SK-MEL-5 (cell line): ENCODE results near the gene MYO16. TPM values are rescaled to one million over a fixed set of nuclear protein-coding genes. Genes with fewer than 3 reads are reported as not detected.

ENCODE experiments used
- DNase-seq: peaks from one replicate; pipeline ENCODE4 v3.0.0-alpha.2; 2016; ENCODE audit warnings: low read depth, low spot score
- in situ Hi-C: cut with HindIII; loops from 2 replicates; pipeline ENCODE4 v1.10.0; 2016; ENCODE audit warnings: low sequenced_read_pairs, high pct_unique_total_duplicates, low pct_unique_long_range_greater_than_20kb
- total RNA-seq: library from RNA; depleted of rRNA; stranded (reverse); fragments of >200 nt; shearing (Covaris generic); gene quantifications from 2 replicates; pipeline ENCODE4 v1.2.3, GENCODE V29; 2014

MYO16 gene
- total RNA-seq, 1 experiment from 2014 or later: 0.18 TPM

- in situ Hi-C loops: no loop called here
Measured at GRCh38 chr13:108828086-108828815, 198.8 kb downstream of the MYO16 start.

GRCh38 chr13:108830916-108831315 is 201.5 kb downstream of the MYO16 start:
- DNase-seq: no peak
- in situ Hi-C loops: no loop called here

More at GRCh38 chr13:108828086-108828815, 198.8 kb downstream of the MYO16 start:
- DNase-seq: no peak

- no peak for DNase-seq
- in situ Hi-C loops: no loop called here
Measured at GRCh38 chr13:108833531-108833930, 204.1 kb downstream of the MYO16 start.

GRCh38 chr13:108834193-108834592 is 204.8 kb downstream of the MYO16 start:
- in situ Hi-C loops: no loop called here
- no peak for DNase-seq

- in situ Hi-C loops: no loop called here
- no peak for DNase-seq
Measured at GRCh38 chr13:108835083-108835482, 205.7 kb downstream of the MYO16 start.

- in situ Hi-C loops: no loop called here
- no peak for DNase-seq
Measured at GRCh38 chr13:108850691-108851090, 221.3 kb downstream of the MYO16 start.

GRCh38 chr13:108851660-108852059 is 222.2 kb downstream of the MYO16 start:
- DNase-seq: no peak
- in situ Hi-C loops: no loop called here

GRCh38 chr13:108853031-108853430 is 223.6 kb downstream of the MYO16 start:
- no peak for DNase-seq
- in situ Hi-C loops: no loop called here

GRCh38 chr13:108855737-108856387 is 226.5 kb downstream of the MYO16 start:
- in situ Hi-C loops: no loop called here
- DNase-seq: no peak

GRCh38 chr13:108858676-108859075 is 229.3 kb downstream of the MYO16 start:
- in situ Hi-C loops: no loop called here
- DNase-seq: no peak

GRCh38 chr13:108859197-108860012 is 230.0 kb downstream of the MYO16 start:
- in situ Hi-C loops: no loop called here
- peak; percentile 84 for DNase-seq

- in situ Hi-C loops: no loop called here
- no peak for DNase-seq
Measured at GRCh38 chr13:108860418-108860817, 231.0 kb downstream of the MYO16 start.

- no peak for DNase-seq
- in situ Hi-C loops: loop anchor here (25.0 kb wide), 1 partner anchor 540 kb away; no protein-coding TSS in a partner anchor
Measured at GRCh38 chr13:108877300-108877699, 247.9 kb downstream of the MYO16 start.

- in situ Hi-C loops: loop anchor here (25.0 kb wide), 1 partner anchor 541 kb away; no protein-coding TSS in a partner anchor
Measured at GRCh38 chr13:108878732-108879131, 249.3 kb downstream of the MYO16 start.

GRCh38 chr13:108889324-108889984 is 260.0 kb downstream of the MYO16 start:
- no peak for DNase-seq
- in situ Hi-C loops: loop anchor here (25.0 kb wide), 1 partner anchor 552 kb away; no protein-coding TSS in a partner anchor

More at GRCh38 chr13:108878732-108879131, 249.3 kb downstream of the MYO16 start:
- no peak for DNase-seq

GRCh38 chr13:108895220-108895704 is 265.9 kb downstream of the MYO16 start:
- peak; percentile 72 for DNase-seq
- in situ Hi-C loops: loop anchor here (25.0 kb wide), 1 partner anchor 558 kb away; no protein-coding TSS in a partner anchor

GRCh38 chr13:108897955-108898354 is 268.5 kb downstream of the MYO16 start:
- DNase-seq: peak; percentile 38
- in situ Hi-C loops: loop anchor here (25.0 kb wide), 1 partner anchor 561 kb away; no protein-coding TSS in a partner anchor
